Natural killer cell (primary cell): ENCODE results near the gene PPP2R5C. TPM values are rescaled to one million over a fixed set of nuclear protein-coding genes. Genes with fewer than 3 reads are reported as not detected.
"Not testable (repeated sequence)": the region's sequence is repeated elsewhere in the genome, so short reads cannot be mapped to it uniquely, and the experiment has no call there.

ENCODE experiments used
- ATAC-seq, 3 donors: fragments of 150-1000 bp in 2 of 3; fragments of 200-7000 bp in 1 of 3; cut with Tn5 transposase; 1 replicate in 1 of 3; 2 replicates in 2 of 3; pipeline ENCODE4 v1.10.0; 2021; ENCODE audit warnings: mild to moderate bottlenecking in 2 of 3, moderate library complexity in 2 of 3
- DNase-seq, 2 donors: peaks; one replicate each; pipeline versions ENCODE4 v3.0.0 to v3.0.0-alpha.2; 2013 to 2021; ENCODE audit warnings: mixed read lengths in 1 of 2
- H3K27ac ChIP-seq: one replicate; pipeline ENCODE4 v1.5.1; 2013; ENCODE audit warnings: mild to moderate bottlenecking, low read length
- H3K27me3 ChIP-seq: one replicate; pipeline ENCODE4 v1.6.1; 2013; ENCODE audit warnings: low read length; ENCODE audit not compliant: control insufficient read depth, insufficient read depth
- H3K36me3 ChIP-seq: one replicate; pipeline ENCODE4 v1.6.1; 2013; ENCODE audit warnings: low read length; ENCODE audit not compliant: control insufficient read depth, insufficient read depth
- H3K4me1 ChIP-seq: one replicate; pipeline ENCODE4 v1.6.1; 2013; ENCODE audit warnings: low read length; ENCODE audit not compliant: control insufficient read depth, insufficient read depth
- H3K4me3 ChIP-seq: one replicate; pipeline ENCODE4 v1.5.1; 2013; ENCODE audit warnings: low read length
- H3K9me3 ChIP-seq: one replicate; pipeline ENCODE4 v1.6.1; 2013; ENCODE audit warnings: low read length; ENCODE audit not compliant: control insufficient read depth, insufficient read depth
- H3K27ac Mint-ChIP-seq, 2 donors: one replicate each; pipeline ENCODE4 v1.8.0; 2022; ENCODE audit warnings: mild to moderate bottlenecking in 2 of 2, mixed read lengths in 2 of 2, moderate library complexity in 1 of 2
- H3K27me3 Mint-ChIP-seq, 2 donors: one replicate each; pipeline ENCODE4 v1.8.0; 2022; ENCODE audit warnings: low read depth in 2 of 2, mixed read lengths in 2 of 2
- H3K36me3 Mint-ChIP-seq: one replicate; pipeline ENCODE4 v1.8.0; 2022; ENCODE audit warnings: mixed read lengths
- H3K4me1 Mint-ChIP-seq, 2 donors: one replicate each; pipeline ENCODE4 v1.8.0; 2022; ENCODE audit warnings: mixed read lengths in 2 of 2
- H3K4me3 Mint-ChIP-seq: one replicate; pipeline ENCODE4 v1.8.0; 2022; ENCODE audit warnings: mild to moderate bottlenecking, moderate library complexity, mixed read lengths
- H3K9me3 Mint-ChIP-seq, 2 donors: one replicate each; pipeline ENCODE4 v1.8.0; 2022; ENCODE audit warnings: mixed read lengths in 2 of 2
- CTCF ChIP-seq: fragments of 200-600 bp; IDR thresholded peaks from one replicate; pipeline ENCODE4 v1.8.0; 2022; ENCODE audit warnings: antibody characterized with exemption
- WGBS: methylation state at CpG from one replicate; pipeline ENCODE4 v1.1.7; 2013; ENCODE audit warnings: missing lambda C conversion rate; ENCODE audit not compliant: insufficient coverage; 5-methylcytosine and 5-hydroxymethylcytosine counted together
- intact Hi-C: fragments of 100-400 bp; cut with micrococcal nuclease; formaldehyde crosslinking; loops from one replicate; pipeline ENCODE4 v1.14.2; 2022
- total RNA-seq, 4 donors: library from RNA; stranded (reverse); fragments of 120-200 nt in 1 of 4; gene quantifications; one replicate each; pipeline versions ENCODE4 v1.2.3 to v1.2.4, GENCODE V29; 2013 to 2022

Gene PPP2R5C
- total RNA-seq: 100 to 1,000 TPM; 716 to 779 (median 736) TPM
- 529 TPM for total RNA-seq (2013)

GRCh38 chr14:101761032-101761880, at the start of gene PPP2R5C:
Gene PPP2R5C, plus strand, starts transcription at chr14:101761709. Its CDS starts 185 bp downstream, at chr14:101761894.
- DNase-seq (peak; percentile 81 to 93), ATAC-seq (peak; percentile 63 to 82 (median 71))
- peak within 1 kb of the TSS; percentile 96 for H3K27ac ChIP-seq
- Mint-ChIP-seq H3K4me3 (peak within 1 kb of the TSS; percentile 94), H3K27ac (peak within 1 kb of the TSS; percentile 84 to 85), H3K4me1 (peaks cover 57 to 65% of the 10 kb centered on the region in 2 donors), H3K27me3 (peaks cover 0 to 3% of the 10 kb centered on the region in 2 donors), H3K9me3 (no peaks in the 10 kb centered on the region), H3K36me3 (peaks cover 26% of the 10 kb centered on the region)
- peaks cover 16% of the 10 kb centered on the region for H3K36me3 ChIP-seq
- TF ChIP-seq CTCF: no peak
- no peaks in the 10 kb centered on the region for H3K27me3 ChIP-seq
- H3K4me3 ChIP-seq: peak within 1 kb of the TSS; percentile 97
- intact Hi-C loops: loop anchor here (2.0 kb wide), 1 partner anchor 54 kb away; no protein-coding TSS in a partner anchor
- H3K4me1 ChIP-seq: peaks cover 33% of the 10 kb centered on the region
- H3K9me3 ChIP-seq: no peaks in the 10 kb centered on the region
- under 1% methylated on average over 81 of the region's 110 CpGs for WGBS

- Histone ChIP-seq H3K4me1 (peaks cover 73% of the 10 kb centered on the region), H3K9me3 (peaks cover 12% of the 10 kb centered on the region), H3K27ac (peak overlapping the region; percentile 93)
- intact Hi-C loops, H3K9me3 Mint-ChIP-seq, H3K27me3 ChIP-seq, H3K36me3 ChIP-seq, H3K36me3 Mint-ChIP-seq, H3K4me3 ChIP-seq, H3K27me3 Mint-ChIP-seq, ATAC-seq: not testable (repeated sequence)
- DNase-seq: peak; percentile 14 to 37
- Mint-ChIP-seq H3K4me1 (peaks cover 63 to 73% of the 10 kb centered on the region in 2 donors), H3K27ac (peak overlapping the region; percentile 90), H3K4me3 (peak overlapping the region; percentile 56)
- WGBS: 68% methylated on average over 7 of the region's 12 CpGs
Observed at GRCh38 chr14:101711857-101712233, 49.7 kb upstream of the PPP2R5C start.

GRCh38 chr14:101712341-101712740, 49.2 kb upstream of the PPP2R5C start:
- intact Hi-C loops: not testable (repeated sequence)
- DNase-seq: peak in 1 of 2 donors; percentile 51

GRCh38 chr14:101713091-101713490, 48.4 kb upstream of the PPP2R5C start:
- H3K4me1 Mint-ChIP-seq: peaks cover 63 to 73% of the 10 kb centered on the region in 2 donors
- peaks cover 12% of the 10 kb centered on the region for H3K9me3 ChIP-seq
- H3K27me3 ChIP-seq, H3K27me3 Mint-ChIP-seq, H3K36me3 ChIP-seq, H3K4me3 Mint-ChIP-seq, H3K9me3 Mint-ChIP-seq, H3K4me3 ChIP-seq, H3K36me3 Mint-ChIP-seq: not testable (repeated sequence)
- WGBS: 45% methylated on average over 9 of the region's 11 CpGs
- ATAC-seq: peak in 2 of 3 donors; percentile 6
- intact Hi-C loops: loop anchor here (1.0 kb wide), 3 partner anchors 9 to 106 kb away; no protein-coding TSS in a partner anchor
- peak overlapping the region; percentile 96 to 100 for H3K27ac Mint-ChIP-seq
- H3K27ac ChIP-seq: peak overlapping the region; percentile 70
- peaks cover 73% of the 10 kb centered on the region for H3K4me1 ChIP-seq
- DNase-seq: peak; percentile 36 to 76

More at GRCh38 chr14:101712341-101712740, 49.2 kb upstream of the PPP2R5C start:
- Mint-ChIP-seq H3K4me1 (peaks cover 63 to 73% of the 10 kb centered on the region in 2 donors), H3K27ac (peak overlapping the region in 1 of 2 donors; percentile 96)
- H3K9me3 Mint-ChIP-seq, ATAC-seq, H3K27me3 Mint-ChIP-seq, H3K4me3 Mint-ChIP-seq, H3K4me3 ChIP-seq, H3K27me3 ChIP-seq, H3K36me3 Mint-ChIP-seq, H3K36me3 ChIP-seq: not testable (repeated sequence)
- Histone ChIP-seq H3K27ac (peak overlapping the region; percentile 70), H3K4me1 (peaks cover 73% of the 10 kb centered on the region), H3K9me3 (peaks cover 12% of the 10 kb centered on the region)
- 86% methylated on average over 13 of the region's 15 CpGs for WGBS
